ENCODE measurements around the gene OR52E6.

DNA sequence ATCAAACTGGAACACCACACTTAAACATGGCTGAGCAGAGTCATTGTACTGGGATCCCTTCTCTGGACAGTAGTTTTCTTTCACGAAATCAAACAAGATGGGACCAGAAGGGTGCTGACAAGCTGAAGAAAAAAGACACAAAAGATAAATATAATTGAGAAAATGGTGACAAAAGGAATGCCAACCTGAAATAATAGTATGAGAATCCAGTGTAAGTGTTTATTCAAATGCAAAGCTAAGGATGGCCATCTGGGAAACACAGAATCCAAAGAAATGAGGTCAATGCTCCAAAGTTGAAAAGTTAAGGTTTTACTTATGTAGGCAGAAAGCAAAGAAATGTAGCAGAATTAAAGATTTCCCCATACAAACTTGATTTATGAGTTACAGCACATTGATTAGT is 46.0 kb upstream of the OR52E6 start:
- TF ChIP-seq POLR2A (IDR thresholded peaks at IDR 0.05; ENCODE audit: low read depth, low read length) (no peak), TAF1 (IDR thresholded peaks at IDR 0.05; ENCODE audit: borderline replicate concordance, low read depth, low read length) (no peak)
